Endothelial cell of umbilical vein (primary cell): ENCODE measurements around the gene BANK1. TPM values are rescaled to one million over a fixed set of nuclear protein-coding genes. Genes with fewer than 3 reads are reported as not detected.

ENCODE experiments used
- BruUV-seq: library from RNA; stranded (reverse); fragments of 400-500 nt; replicated peaks from 2 replicates; lab custom pipeline; 2021; lab: Mats Ljungman, UMichigan
- CTCF ChIA-PET: fragments of 300-600, 350-600 bp; sonication (Branson Sonifier 250); formaldehyde crosslinking; loops from one replicate; lab custom pipeline; 2021; ENCODE audit warnings: antibody characterized with exemption, inconsistent platforms; lab: Charles Lee
- POLR2A ChIA-PET: fragments of 300-600, 350-600 bp; sonication (Branson Sonifier 250); formaldehyde crosslinking; loops from one replicate; lab custom pipeline; 2021; ENCODE audit warnings: antibody characterized with exemption, inconsistent platforms; lab: Charles Lee
- DNase-seq: peaks from one replicate; pipeline ENCODE4 v3.0.0-alpha.2; 2011; ENCODE audit warnings: low read depth, low spot score
- FAIRE-seq: peaks from 2 replicates; lab custom pipeline; 2011; peaks lifted over from hg19 to GRCh38; lab: Jason Lieb, UNC
- H2AFZ ChIP-seq: 2 replicates; pipeline ENCODE4 v1.6.0; 2012; ENCODE audit warnings: low read depth, low read length, control low read depth, inconsistent platforms
- H3K27ac ChIP-seq: 2 replicates; pipeline ENCODE4 v1.5.1; 2011; ENCODE audit warnings: low read depth, mild to moderate bottlenecking, control low read depth, low read length, moderate library complexity; ENCODE audit not compliant: insufficient read depth
- H3K27me3 ChIP-seq, 2 experiments: 2 replicates each; pipeline versions ENCODE4 v1.6.0 to v1.6.1; 2011; ENCODE audit warnings: low read length in 2 of 2, mixed read lengths in 1 of 2; ENCODE audit not compliant: control insufficient read depth in 2 of 2, insufficient read depth in 2 of 2
- H3K36me3 ChIP-seq, 2 experiments: 2 replicates in 1 of 2; 3 replicates in 1 of 2; pipeline ENCODE4 v1.5.1; 2011; ENCODE audit warnings: low read length in 2 of 2, mild to moderate bottlenecking in 1 of 2, moderate library complexity in 1 of 2; ENCODE audit not compliant: control insufficient read depth in 2 of 2, insufficient read depth in 2 of 2; ENCODE audit errors: extremely low read depth in 1 of 2
- H3K4me1 ChIP-seq: 3 replicates; pipeline ENCODE4 v1.5.1; 2011; ENCODE audit warnings: mild to moderate bottlenecking, low read length; ENCODE audit not compliant: control insufficient read depth, insufficient read depth; ENCODE audit errors: extremely low read depth
- H3K4me2 ChIP-seq: 2 replicates; pipeline ENCODE4 v1.6.1; 2011; ENCODE audit warnings: low read length, control low read depth, mixed read lengths; ENCODE audit not compliant: insufficient read depth
- H3K4me3 ChIP-seq, 3 experiments: fragments of 200-600 bp in 1 of 3; sonication (generic), shearing (Covaris generic) in 1 of 3; replicated peaks in 1 of 3; 2 replicates each; pipeline ENCODE4 v1.5.1; 2011 to 2016; ENCODE audit warnings: control low read depth in 3 of 3, low read length in 3 of 3, mild to moderate bottlenecking in 2 of 3, inconsistent platforms in 1 of 3, low read depth in 1 of 3, moderate library complexity in 1 of 3; ENCODE audit not compliant: insufficient read depth in 1 of 3
- H3K79me2 ChIP-seq: 2 replicates; pipeline ENCODE4 v1.6.0; 2012; ENCODE audit warnings: low read length, inconsistent platforms; ENCODE audit not compliant: control insufficient read depth, insufficient read depth
- H3K9ac ChIP-seq: replicated peaks from 2 replicates; pipeline ENCODE3; 2011; ENCODE audit warnings: low read length, control low read depth; ENCODE audit not compliant: insufficient read depth; ENCODE audit errors: extremely low read depth
- H3K9me1 ChIP-seq: replicated peaks from 3 replicates; pipeline ENCODE4 v1.6.0; 2011; ENCODE audit warnings: mild to moderate bottlenecking, low read length; ENCODE audit not compliant: control insufficient read depth, insufficient read depth; ENCODE audit errors: extremely low read depth
- H3K9me3 ChIP-seq: replicated peaks from 2 replicates; pipeline ENCODE4 v1.5.1; 2012; ENCODE audit warnings: low read length, inconsistent platforms; ENCODE audit not compliant: control insufficient read depth, insufficient read depth
- H4K20me1 ChIP-seq: replicated peaks from 2 replicates; pipeline ENCODE3; 2011; ENCODE audit warnings: mild to moderate bottlenecking, low read length; ENCODE audit not compliant: control insufficient read depth, insufficient read depth; ENCODE audit errors: extremely low read depth
- CTCF ChIP-seq, 2 donors: IDR thresholded peaks; 1 replicate in 1 of 2; 2 replicates in 1 of 2; pipeline ENCODE4 v1.5.1; 2011; ENCODE audit warnings: low read length in 2 of 2, mild to moderate bottlenecking in 2 of 2, moderate library complexity in 2 of 2, control low read depth in 1 of 2, inconsistent platforms in 1 of 2, low read depth in 1 of 2; ENCODE audit not compliant: insufficient read depth in 1 of 2; ENCODE audit errors: extremely low read depth in 1 of 2
- EZH2 ChIP-seq: IDR thresholded peaks from 2 replicates; pipeline ENCODE4 v1.6.1; 2012; ENCODE audit warnings: borderline replicate concordance, low read depth, mild to moderate bottlenecking, moderate library complexity, low read length, inconsistent platforms; ENCODE audit not compliant: severe bottlenecking
- FOS ChIP-seq: IDR thresholded peaks from 2 replicates; pipeline ENCODE4 v1.6.1; 2011; ENCODE audit warnings: mild to moderate bottlenecking, low read length, moderate library complexity, borderline replicate concordance; ENCODE audit not compliant: insufficient read depth
- GATA2 ChIP-seq: IDR thresholded peaks from 2 replicates; pipeline ENCODE4 v1.7.0; 2011; ENCODE audit warnings: low read depth, mild to moderate bottlenecking, moderate library complexity, mixed read lengths, low read length; ENCODE audit not compliant: insufficient read length, insufficient read depth
- JUN ChIP-seq: IDR thresholded peaks from 2 replicates; pipeline ENCODE4 v1.6.1; 2011; ENCODE audit warnings: borderline replicate concordance, low read depth; ENCODE audit not compliant: insufficient read length, insufficient read depth
- MYC ChIP-seq: IDR thresholded peaks from one replicate; pipeline ENCODE4 v1.6.1; 2011; ENCODE audit warnings: mild to moderate bottlenecking, low read depth, low read length
- POLR2A ChIP-seq: IDR thresholded peaks from 2 replicates; pipeline ENCODE4 v1.6.1; 2012; ENCODE audit warnings: low read depth, mild to moderate bottlenecking, control low read depth, low read length
- POLR2AphosphoS5 ChIP-seq: IDR thresholded peaks from 2 replicates; pipeline ENCODE4 v1.6.1; 2012; ENCODE audit warnings: low read depth, mild to moderate bottlenecking, control low read depth, low read length, moderate library complexity; ENCODE audit not compliant: insufficient read depth
- dilution Hi-C: fragments of 300-500 bp; cut with MboI; formaldehyde crosslinking; loops from one replicate; pipeline ENCODE4 v1.15.0; 2019; ENCODE audit warnings: low sequenced_read_pairs; ENCODE audit not compliant: extremely low pct_ligation_motif_present
- intact Hi-C: fragments of 100-400 bp; cut with micrococcal nuclease; formaldehyde crosslinking; loops from one replicate; pipeline ENCODE4 v1.10.0; 2022
- polyA plus RNA-seq, 4 experiments: library from polyadenylated mRNA; depleted of rRNA in 3 of 4; stranded (reverse) in 3 of 4; unstranded in 1 of 4; fragments of >200 nt; gene quantifications; 2 replicates each; pipeline versions ENCODE4 v1.2.1 to v1.2.3, GENCODE V29; 2011 to 2012; ENCODE audit warnings: missing spikeins in 1 of 4
- total RNA-seq: library from RNA; stranded (reverse); gene quantifications from 2 replicates; pipeline ENCODE4 v1.2.3, GENCODE V29; 2021
- TF ChIP-seq, protein P1 (sequence below): IDR thresholded peaks from 2 replicates; pipeline ENCODE4 v1.6.1; 2011; ENCODE audit not compliant: insufficient read depth, insufficient read length

The BANK1 gene
- total and polyA plus RNA-seq, 2 donors (not counting 3 experiments of a cell fraction or from before 2014, with no cell fraction given) = 0.29 to 0.32 TPM

DNA sequence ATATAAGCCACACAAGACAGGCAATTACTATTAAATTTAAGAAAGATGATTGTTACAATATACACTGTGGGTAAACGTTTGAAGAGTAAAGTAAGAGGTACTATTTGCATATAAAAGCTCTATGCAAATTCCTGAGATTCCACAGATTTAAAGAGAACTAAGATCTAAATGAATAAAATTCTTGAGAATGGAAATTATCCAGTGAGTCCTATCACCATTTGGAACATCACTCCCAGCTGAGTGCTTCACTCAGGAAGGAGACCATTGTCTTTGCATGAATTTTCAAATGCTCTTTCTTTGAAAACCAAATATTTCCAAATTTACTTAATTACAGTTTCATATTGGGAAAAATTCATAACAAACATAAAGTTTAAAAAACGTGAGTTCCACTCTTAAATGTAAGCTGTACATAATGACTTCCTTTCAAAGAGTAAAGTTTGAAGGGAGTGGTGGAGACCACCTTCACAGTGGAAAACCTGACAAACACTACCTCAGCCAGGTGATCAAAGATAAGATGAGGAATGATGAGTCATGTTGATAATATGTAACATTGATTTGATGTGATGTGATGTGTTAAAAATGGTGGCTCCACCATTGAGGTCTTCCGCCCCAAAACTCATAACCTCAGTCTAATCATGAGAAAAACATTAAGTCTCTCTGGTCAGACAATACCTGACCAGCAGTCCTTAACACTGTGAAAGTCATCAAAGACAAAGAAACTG lies 159.9 kb downstream of the BANK1 start:
- DNase-seq (no peak), FAIRE-seq (no peak)
- H4K20me1 ChIP-seq = no peaks in the 10 kb centered on the region
- H3K27me3 ChIP-seq = no peaks in the 10 kb centered on the region
- TF ChIP-seq, protein P1, sequence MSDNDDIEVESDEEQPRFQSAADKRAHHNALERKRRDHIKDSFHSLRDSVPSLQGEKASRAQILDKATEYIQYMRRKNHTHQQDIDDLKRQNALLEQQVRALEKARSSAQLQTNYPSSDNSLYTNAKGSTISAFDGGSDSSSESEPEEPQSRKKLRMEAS = no peak
- TF ChIP-seq POLR2A (no peak), GATA2 (no peak), JUN (no peak), POLR2AphosphoS5 (no peak), EZH2 (no peak), MYC (no peak), FOS (no peak), CTCF (IDR thresholded peaks at IDR 0.05; ENCODE audit: extremely low read depth in 1 of 2, insufficient read depth in 1 of 2, low read depth in 1 of 2, low read length in 2 of 2) (no peak)
- no peaks in the 10 kb centered on the region for H3K9me1 ChIP-seq
- no peaks in the 10 kb centered on the region for H3K36me3 ChIP-seq
- BruUV-seq = no TSS peak
- POLR2A ChIA-PET = no interaction called here
- no peaks in the 10 kb centered on the region for H3K79me2 ChIP-seq
- CTCF ChIA-PET = no interaction called here
- H3K4me3 ChIP-seq = no peak overlapping the region
- H3K27ac ChIP-seq = no peak overlapping the region
- intact Hi-C loops = no loop called here
- dilution Hi-C loops = no loop called here
- H3K9ac ChIP-seq = no peak overlapping the region
- H3K4me1 ChIP-seq = peaks cover 6% of the 10 kb centered on the region
- H2AFZ ChIP-seq = no peak overlapping the region
- H3K4me2 ChIP-seq = no peak overlapping the region
- H3K9me3 ChIP-seq = no peaks in the 10 kb centered on the region
